Stimulated activated CD4-positive, alpha-beta T cell treated with anti-CD3 and anti-CD28 coated beads, TNF-alpha, amount 100 ng/mL, for 24 hours (primary cell): ENCODE results near the gene HSD3B2.
A peak's percentile ranks its signal among the peaks of the same experiment; 100 is the strongest.

Experiments
- DNase-seq, 3 experiments: peaks; one replicate each; pipeline ENCODE4 v3.0.0-alpha.2; 2020; ENCODE audit warnings: low read depth in 3 of 3

The HSD3B2 gene

DNA sequence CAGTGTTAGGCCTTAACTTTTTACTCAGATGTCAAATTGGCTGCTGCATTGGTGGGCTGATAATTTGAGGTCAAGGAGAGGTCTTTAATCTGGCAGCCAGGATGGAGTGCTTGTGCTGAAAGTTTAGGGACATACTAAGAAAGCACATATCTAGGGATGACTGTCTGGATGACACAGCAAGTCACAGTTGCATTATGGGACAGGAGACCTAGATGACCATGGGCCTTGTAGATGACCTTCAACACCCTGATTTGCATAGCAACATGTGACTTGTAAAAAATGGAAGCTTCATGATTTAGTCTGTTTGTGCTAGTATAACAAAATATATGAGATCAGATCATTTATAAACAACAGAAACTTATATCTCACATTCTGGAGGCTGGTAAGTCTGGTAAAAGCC is 18.0 kb upstream of the HSD3B2 start:
- no peak for DNase-seq

DNA sequence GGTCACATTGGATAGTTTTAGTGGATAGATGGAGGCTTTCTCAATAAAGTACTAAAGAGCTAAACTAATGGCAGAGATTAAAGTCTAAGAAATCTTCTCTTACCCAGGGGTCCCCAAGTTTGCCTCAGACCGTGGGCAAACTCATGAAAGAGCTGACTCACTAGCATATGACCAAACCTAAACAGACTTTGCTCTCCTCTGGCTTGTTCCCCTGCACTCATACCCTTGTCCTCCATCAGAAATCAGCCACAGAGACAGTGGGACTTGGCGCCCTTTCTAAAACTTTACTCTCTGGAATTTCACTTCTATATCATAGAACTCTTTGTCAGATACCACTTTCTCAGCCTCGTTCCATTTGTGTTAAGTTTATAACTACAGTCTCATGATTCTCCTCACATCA is 17.0 kb upstream of the HSD3B2 start:
- no peak for DNase-seq

DNA sequence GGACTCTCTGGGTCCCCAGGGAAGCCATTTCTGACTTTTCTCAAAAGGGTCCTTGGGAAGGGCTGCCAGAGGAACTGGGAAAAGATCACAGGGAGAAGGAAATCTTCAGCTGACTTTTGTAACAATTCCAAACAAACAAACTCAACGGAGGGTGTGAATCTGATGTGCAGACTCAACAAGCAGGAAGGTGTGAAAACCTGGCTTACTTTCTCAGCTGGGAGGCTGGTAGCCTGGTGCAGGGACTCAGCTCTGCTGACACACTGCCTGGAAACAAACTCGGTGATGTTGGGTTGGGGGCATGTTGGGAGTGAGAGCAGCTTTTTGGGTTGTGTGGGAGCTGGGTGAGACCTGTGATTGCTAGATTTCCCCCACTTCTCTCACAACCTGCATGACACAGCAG is 10.2 kb upstream of the HSD3B2 start:
- no peak for DNase-seq

DNA sequence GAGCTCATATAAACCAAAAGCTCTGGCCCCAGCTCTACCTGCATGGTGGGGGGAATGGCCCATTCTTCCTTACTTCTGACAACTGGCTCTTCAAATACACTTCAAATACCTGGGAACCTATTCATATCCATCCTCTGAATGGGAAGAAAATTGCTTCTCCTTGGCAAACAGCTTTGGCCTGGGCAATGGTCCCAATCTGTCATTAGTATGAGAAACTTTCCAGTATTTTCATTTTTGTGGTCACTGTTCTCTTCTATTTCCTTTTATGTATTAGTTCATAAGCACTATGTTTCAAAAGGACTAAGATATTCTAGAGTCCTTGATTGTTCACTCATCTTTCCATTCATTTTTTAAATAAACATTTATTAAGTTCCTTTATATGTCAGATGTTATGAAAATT is 5.2 kb upstream of the HSD3B2 start:
- no peak for DNase-seq

DNA sequence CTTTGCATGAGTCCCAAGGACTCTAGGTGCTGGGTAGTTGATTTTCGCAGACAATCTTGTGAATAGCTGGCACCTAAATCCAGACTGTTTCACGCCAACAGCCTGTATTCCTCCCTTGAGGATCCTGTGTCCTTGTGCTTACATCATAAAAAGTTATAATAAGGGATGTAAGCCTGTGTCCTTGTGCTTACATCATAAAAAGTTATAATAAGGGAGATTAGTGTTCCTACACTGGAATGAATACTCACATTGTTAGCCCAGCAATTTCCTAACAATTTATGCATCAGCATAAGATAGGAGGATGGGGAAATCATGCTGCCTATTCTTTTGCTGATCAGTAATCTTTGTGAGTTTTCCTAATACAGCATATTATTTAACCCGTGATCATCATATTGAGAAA is 4.0 kb upstream of the HSD3B2 start:
- no peak for DNase-seq

DNA sequence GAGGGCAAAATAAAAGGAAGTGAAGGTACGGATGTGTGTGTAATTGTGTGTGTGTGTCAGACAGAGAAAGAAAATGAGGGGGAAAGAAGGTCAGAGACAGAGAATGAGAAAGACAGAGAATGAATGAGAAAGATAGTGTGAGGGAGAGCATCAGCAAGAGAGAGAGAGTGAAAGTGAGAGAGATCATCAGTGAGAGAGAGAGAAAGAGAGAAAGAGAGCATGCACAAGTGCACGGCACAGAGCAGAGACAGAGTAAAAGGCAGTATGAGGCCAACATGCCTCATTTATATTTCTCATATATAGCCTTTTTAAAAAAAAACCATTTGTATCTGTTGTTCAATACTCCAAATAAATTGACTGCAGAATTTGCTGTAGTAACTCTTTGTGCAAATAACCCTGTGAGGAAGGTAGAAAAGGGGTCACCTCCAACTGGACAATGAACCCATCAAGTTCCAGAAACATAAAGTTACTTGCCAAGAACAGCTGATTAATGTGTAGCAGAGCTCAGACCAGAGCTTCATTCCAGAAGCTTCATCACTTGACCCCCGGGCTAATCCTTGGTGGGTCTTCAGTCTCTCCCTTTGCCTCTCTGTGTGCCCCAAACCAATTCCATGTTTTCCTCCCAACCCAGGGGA is 1.2 kb downstream of the HSD3B2 start:
- no peak for DNase-seq

DNA sequence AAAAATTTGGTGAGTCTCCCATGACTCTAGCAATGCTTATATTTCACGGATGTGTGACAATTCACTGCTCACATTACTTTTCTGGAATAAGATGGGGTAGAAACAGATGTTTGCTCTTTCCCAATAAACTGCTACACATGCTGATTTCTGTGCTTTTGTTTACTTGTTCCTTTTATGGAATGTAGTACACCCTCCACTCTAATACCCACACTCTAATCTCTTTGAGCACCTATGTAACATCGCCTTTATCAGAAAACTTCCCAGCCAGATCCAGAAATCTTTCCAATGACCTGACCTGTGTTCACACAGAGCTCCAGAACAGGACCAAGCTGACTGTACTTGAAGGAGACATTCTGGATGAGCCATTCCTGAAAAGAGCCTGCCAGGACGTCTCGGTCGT is 4.2 kb downstream of the HSD3B2 start:
- no peak for DNase-seq

DNA sequence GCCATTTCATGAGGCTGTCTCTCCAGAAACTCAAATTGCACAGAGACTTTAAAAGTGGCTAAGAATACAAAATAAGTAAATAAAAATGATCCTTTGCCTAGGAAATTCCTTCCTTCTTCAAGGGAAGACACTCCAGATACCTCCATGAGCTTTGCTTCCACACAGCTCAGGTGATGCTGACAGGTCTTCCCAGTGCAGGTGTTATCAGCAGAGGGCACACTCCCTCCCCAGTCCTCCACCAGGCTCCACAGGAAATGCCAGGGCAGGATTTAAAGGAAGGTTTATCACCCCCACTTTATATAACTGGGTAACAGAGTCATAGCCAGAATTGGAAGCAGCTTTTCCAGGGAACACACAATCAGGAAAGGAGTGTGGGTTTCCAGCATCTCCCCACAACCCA is 5.7 kb downstream of the HSD3B2 start:
- DNase-seq, result no peak

DNA sequence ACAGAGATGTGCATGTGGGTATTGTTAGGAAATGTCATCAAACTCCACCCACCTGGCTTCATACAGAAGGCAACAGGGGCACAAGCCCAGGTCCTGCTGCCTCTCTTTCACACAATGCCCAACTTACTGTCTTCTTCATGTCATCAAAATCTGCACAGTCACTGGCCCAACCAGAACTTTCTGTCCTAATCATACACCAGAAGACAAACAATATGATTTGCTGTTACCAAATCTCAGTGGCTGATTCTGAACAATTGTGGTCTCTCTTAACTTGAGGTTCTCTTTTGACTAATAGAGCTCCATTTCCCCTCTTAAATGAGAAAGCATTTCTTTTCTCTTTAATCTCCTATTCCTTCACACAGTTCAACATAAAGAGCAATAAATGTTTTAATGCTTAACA is 7.7 kb downstream of the HSD3B2 start:
- DNase-seq, result no peak

DNA sequence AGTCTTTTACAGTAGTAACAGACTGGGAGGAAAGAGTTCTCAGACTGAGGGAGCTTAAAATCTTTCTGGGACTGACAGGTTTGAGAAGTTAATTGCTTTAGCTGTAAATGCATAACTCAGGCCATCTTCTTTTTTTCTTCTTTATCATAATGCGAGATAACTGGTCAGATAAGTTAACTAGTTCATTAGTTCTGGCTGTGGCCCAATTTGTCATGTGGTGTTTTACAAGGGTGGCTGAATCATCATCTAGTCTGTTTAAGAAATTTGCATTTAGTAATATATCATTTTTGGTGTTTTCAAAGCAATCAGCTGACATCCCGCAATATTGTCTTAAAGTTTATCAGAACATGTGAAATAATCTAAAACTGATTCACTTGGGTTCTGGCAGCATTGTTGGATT is 14.0 kb downstream of the HSD3B2 start:
- DNase-seq, result no peak

DNA sequence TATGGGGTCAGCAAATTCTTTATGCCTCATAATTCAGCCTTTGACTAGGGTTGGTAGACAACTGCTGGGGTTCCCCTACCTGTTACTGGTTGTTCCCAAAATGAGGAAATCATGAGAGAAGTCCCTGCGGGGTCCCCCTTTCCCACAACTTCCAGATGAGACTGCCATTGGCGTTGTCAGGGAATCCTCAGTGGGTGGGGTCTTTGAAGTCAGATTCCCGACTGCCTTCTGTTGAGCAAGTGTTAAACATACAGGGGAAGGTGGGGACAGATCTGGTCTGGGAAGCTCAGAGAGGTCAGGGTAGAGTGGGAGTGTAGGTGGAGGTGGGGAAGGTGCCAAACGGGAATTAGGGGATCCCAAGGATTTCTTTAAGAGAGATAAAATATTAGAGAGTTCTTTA is 14.7 kb downstream of the HSD3B2 start:
- no peak for DNase-seq

DNA sequence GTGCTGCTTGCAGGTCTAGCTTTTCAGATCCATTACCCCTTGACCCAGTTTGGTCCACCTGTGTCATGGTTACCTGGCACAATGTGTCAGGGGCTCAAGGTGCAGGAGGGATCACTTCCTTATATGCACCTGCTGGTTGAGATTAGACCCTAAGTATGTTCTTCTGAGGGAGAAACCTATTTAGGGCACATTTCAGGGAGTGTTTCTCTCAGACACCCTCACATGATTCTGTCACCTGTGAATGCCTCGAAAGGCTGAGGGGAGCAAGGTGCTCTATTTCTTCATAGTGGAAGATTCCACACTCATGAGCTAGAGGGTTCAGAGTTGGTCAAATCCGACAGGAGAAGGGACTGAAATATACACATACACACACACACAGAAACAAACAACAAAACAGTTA is 15.5 kb downstream of the HSD3B2 start:
- no peak for DNase-seq

DNA sequence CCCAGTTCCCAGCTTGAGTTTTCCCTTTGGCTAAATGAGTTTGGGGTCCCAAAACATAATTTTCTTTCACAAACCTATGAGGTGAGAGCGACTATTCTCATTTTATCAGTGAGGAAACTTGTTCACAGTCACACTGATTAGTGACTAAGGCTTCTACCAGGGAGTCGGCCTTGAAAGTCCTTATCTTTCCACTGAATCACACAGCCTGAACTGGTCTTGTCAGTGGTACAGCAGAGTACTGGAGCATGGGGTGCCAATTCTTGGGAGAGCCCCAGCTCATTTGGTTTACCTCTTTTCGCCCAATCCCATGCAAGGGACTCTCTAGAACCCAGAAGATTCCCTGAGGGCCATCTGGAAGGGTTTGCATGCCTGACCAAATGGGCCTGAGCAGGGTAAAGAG is 16.9 kb downstream of the HSD3B2 start:
- no peak for DNase-seq

DNA sequence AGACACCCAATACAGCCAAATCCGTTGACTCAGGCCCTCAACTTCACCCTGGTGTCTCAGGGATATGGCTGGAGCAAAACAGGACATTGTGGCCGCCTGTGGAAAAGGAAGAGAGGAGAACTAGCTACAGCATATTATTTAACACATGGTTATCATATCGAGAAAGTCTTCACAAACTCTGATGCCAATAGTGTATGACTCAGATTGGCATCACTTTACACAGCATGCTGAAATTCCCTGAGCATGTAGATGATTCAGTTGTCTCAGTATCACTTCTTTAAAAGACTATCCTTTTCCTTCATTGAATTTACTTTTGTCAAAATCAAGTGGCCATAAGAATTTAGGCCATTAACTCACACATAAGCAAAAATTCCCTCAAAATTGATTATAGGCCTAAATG is 20.1 kb downstream of the HSD3B2 start:
- DNase-seq, result no peak

DNA sequence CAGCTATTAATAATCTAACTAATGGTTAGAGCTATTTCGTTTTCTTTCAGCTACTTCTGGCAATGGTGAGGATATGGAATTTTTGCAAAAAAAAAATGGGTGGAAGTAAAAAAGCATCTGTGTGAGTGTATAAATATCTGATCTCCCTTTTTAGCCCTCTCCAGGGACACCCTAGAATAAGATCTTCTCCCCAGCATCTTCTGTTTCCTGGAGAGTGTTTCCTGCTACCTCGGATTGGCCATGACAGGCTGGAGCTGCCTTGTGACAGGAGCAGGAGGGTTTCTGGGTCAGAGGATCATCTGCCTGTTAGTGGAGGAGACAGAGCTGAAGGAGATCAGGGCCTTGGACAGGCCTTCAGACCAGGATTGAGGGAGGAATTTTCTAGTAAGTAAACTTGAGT is 23.8 kb downstream of the HSD3B2 start:
- no peak for DNase-seq

DNA sequence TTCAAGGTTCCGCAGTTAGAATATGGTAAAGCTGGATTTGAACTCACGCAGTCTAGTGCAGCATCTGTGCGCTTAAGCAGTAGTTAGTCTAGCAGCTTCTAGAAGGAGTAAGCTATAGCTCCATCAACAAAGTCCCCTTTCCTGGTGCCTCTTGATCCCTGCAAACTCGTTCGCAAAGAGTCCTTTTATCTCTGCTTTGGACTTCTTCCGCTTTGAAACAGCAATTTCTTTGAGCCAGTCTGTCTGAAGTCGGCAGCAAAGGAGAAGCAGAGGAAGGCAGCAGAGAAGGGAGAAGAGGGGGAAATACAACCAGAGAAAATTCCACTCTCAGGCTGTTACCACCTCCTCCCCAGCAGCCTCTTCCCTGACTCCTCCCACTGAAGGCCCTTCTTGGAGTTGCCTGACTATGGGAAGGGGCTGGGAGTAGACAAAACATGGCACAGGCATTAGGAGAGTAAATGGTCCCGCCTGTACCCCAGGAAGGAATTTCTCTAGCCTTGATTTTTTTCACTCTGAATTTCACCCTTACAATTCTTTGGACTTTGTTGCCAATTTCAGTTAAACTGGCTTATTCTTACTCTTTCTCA is 25.9 kb downstream of the HSD3B2 start:
- DNase-seq, result no peak

DNA sequence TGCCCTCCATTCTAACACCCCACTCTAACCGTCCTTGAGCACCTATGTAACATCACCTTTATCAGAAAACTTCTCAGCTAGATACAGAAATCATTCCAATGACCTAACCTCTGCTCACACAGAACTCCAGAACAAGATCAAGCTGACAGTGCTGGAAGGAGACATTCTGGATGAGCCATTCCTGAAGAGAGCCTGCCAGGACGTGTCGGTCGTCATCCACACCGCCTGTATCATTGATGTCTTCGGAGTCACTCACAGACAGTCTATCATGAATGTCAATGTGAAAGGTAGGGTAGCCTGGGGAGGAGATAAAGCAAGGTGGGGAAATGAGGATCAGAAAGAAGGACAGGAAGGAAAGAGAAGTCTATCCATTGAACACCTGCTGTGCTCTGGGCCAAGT is 27.8 kb downstream of the HSD3B2 start:
- no peak for DNase-seq

DNA sequence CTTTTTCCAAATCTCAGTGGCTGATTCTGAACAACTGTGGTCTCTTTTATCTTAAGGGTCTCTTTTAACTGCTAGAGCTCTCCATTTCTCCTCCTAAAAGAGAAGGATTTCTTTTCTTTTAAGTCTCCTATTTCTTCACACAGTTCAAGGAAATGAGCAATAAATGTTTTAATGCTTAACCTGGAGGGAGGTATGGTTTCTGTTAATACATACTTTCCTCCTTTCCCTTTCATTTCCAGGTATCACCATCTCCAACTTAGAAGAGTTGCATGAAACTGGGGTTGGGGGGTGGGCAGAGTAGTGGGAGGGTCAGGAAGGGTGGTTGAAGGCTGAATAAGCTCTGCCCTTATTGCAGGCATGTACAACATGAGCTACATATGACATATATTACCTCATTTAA is 31.4 kb downstream of the HSD3B2 start:
- no peak for DNase-seq

DNA sequence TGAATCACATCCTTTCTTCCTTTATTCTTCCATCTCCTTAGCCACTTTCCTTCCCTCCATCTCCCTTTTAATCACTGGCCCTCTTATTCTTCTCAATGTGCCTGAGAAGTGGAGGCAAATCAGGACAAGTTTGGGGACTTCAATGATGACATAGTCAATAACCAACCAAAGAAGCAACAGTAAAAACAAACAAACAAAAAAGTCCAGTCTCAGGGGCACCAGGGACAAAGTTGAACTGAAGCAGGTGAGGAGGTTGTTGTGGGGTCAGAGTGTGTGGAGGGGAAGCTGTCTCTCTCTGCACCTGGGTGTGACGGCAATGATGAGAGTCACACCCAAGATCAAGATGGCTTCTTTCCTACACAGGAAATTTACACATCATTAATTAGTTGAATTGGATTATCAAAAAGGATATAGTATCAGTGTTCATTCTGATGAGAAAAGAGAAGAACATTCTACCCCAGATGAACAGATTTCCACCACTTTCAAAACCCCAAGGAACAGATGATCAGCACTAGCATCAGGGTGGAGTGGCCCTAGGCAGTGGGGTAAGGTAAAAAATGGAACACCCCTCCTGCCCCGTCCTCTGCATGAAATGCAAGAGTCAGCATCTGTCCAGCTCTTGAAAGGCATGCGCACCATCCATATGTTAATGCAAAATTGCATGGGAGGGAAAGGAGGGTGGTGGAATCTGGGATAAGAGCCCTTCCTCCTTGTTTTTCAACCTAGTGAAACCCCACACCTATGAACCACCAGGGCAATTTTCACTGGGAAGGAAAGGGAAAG is 32.6 kb downstream of the HSD3B2 start:
- no peak for DNase-seq

DNA sequence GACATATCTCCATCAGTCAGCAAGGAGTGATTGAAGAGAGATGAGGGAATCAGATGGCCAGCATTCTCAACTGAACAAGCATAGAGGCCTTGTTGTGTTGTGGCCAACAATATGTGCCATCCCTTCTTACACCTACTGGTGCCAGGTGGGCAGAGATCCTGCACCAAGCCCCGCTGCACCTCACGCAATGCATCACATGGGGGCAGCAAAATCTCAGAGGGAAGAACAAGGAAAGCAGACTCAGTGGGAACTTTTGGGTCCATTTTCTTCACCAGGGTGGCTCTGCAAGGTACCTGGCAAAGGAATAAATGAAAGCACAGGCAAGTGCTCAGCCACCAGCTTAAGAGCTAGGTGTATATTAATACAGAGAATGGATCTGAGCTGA is 33.2 kb downstream of the HSD3B2 start:
- no peak for DNase-seq

DNA sequence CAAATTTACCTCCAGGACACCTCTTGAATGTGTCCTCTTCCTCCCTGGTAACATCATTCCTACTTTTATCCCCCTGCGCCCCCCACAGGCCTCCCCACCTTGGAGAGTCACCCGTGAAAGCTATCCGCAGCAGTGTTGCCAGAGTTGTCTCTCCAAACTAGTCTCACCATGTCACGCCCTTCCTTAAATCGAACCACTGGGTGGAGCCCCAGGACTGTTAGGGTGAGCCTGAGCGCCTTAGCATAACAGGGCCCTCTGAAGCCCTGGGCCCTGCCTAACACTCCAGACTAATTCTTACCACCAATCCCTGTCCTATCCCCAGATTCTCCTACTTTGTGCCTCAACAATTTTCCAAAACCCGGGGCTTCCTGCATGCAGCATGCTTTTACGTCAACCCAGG is 35.0 kb downstream of the HSD3B2 start:
- DNase-seq, result no peak

DNA sequence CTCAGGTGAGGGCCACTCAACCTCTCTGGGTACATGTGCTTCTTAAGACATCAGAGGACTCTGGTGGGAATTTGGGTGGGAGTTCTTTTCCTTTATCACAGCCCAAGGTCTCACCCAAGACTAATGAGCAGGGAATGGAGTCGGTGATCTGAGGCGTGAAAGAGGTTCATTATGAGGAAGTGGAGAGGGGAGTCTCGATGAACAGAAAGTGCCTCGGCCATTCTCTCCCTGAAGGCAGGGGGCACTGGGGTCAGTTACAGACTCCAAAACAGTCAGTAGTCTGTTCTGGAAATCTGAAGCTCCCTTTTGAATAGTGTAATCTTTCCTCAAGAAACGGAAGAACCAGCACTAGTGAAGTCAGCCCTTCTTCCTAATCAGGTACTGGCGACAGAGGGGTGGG is 36.2 kb downstream of the HSD3B2 start:
- DNase-seq, result no peak

DNA sequence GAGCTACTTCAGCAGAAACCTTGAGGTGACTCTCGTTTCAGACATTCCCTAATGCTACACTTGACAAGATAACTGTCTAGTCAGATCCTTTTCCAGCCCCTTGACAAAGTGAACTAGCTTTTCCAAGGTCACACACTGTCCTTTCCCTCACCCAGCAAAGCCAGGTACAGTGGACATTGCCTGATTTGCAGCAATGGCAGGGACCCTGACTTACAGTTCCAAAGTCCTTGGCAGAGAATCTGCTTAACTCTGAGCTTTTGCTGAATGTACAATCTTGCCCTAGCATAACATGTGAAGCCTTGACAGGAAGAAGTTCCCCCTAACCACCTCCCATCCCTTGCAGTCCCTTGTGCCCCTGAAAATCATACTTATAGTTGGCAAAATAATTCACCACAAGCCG is 37.1 kb downstream of the HSD3B2 start:
- no peak for DNase-seq

DNA sequence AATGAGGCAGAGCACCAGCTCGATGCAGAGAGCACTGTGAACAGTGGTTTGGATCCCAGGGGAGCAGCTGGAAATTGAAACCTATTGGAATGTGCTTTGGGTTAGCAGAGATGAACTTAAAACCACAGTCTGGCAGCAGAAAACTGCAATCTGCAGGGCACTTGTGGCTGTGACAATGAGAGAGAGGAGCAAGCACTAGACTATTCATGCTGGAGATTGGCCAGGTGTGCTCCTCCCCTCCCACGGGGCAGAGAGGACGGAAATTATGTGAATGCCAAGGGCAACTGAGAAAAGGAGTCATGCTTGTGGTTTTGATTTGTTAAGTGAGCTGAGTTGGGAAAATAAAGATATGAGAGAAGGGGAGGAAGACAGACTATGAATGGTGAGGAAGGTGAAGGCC is 38.1 kb downstream of the HSD3B2 start:
- peak in 1 of 3 experiments; percentile 12 for DNase-seq
